ENCODE results near the gene TM7SF2. TPM values are rescaled to one million over a fixed set of nuclear protein-coding genes. Genes with fewer than 3 reads are reported as not detected.

The TM7SF2 gene
- polyA plus RNA-seq, 4 donors = 21.1 to 64.6 (median 40.3) TPM

DNA sequence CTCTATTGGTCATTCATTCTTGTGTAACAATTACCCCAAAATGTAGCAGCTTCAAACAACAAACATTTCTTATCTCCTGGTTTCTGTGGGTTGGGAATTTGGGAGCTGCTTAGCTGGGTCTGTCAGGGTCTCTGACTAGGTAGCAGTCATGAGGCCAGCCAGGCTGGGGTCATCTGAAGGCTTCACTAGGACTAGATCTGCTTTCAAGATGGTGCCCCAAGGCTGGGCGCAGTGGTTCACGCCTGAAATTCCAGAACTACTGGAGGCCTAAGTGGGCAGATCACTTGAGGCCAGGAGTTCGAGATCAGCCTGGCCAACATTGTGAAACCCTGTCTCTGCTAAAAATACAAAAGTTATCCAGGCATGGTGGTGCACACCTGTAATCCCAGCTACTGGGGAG, 45.3 kb downstream of the TM7SF2 start:
- no peak overlapping the region for H3K27ac ChIP-seq (ENCODE audit: low read depth in 1 of 3, low read length in 2 of 3)
- no peaks in the 10 kb centered on the region for H3K9me3 ChIP-seq (ENCODE audit: control insufficient read depth in 2 of 2, insufficient read depth in 1 of 2, low read depth in 1 of 2, low read length in 1 of 2)
- no peaks in the 10 kb centered on the region for H3K4me1 ChIP-seq (ENCODE audit: control insufficient read depth in 3 of 3, insufficient read depth in 2 of 3, low read depth in 1 of 3, low read length in 2 of 3)
- no peak for FAIRE-seq
- 88 to 98% (median 98%) methylated on average over 3 of the region's 3 CpGs for WGBS, 3 donors
- DNase-seq = no peak
- H3K4me3 ChIP-seq (ENCODE audit: low read depth in 1 of 3, low read length in 3 of 3) = no peak overlapping the region
- no peaks in the 10 kb centered on the region for H3K36me3 ChIP-seq (ENCODE audit: control insufficient read depth in 3 of 3, insufficient read depth in 2 of 3, low read depth in 1 of 3, low read length in 3 of 3)
- no peaks in the 10 kb centered on the region for H3K27me3 ChIP-seq (ENCODE audit: control insufficient read depth in 3 of 3, insufficient read depth in 3 of 3, low read length in 3 of 3)

DNA sequence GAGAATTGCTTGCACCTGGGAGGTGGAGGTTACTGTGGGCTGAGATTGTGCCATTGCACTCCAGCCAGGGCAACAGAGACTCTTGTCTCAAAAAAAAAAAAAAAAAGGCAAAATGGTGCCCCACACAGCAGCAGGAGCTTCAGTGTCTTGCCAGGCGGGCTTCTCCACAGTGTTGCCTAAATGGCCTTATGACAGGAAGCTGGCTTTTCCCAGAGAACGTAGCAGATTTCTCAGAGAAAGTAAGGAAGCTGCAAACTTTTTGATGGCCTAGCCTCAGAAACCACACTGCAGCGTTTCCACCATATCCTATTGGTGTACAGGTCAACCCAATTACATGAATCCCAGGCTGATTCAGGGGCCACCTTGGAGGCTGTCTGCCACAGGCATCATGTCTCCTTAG, 45.7 kb downstream of the TM7SF2 start:
- Histone ChIP-seq H3K9me3 (ENCODE audit: control insufficient read depth in 2 of 2, insufficient read depth in 1 of 2, low read depth in 1 of 2, low read length in 1 of 2) (no peaks in the 10 kb centered on the region), H3K36me3 (ENCODE audit: control insufficient read depth in 3 of 3, insufficient read depth in 2 of 3, low read depth in 1 of 3, low read length in 3 of 3) (no peaks in the 10 kb centered on the region), H3K27ac (ENCODE audit: low read depth in 1 of 3, low read length in 2 of 3) (no peak overlapping the region), H3K4me1 (ENCODE audit: control insufficient read depth in 3 of 3, insufficient read depth in 2 of 3, low read depth in 1 of 3, low read length in 2 of 3) (no peaks in the 10 kb centered on the region), H3K27me3 (ENCODE audit: control insufficient read depth in 3 of 3, insufficient read depth in 3 of 3, low read length in 3 of 3) (no peaks in the 10 kb centered on the region), H3K4me3 (ENCODE audit: low read depth in 1 of 3, low read length in 3 of 3) (no peak overlapping the region)
- WGBS, 3 donors = 68 to 100% (median 78%) methylated on average over 3 of the region's 3 CpGs
- DNase-seq (no peak), FAIRE-seq (no peak)

DNA sequence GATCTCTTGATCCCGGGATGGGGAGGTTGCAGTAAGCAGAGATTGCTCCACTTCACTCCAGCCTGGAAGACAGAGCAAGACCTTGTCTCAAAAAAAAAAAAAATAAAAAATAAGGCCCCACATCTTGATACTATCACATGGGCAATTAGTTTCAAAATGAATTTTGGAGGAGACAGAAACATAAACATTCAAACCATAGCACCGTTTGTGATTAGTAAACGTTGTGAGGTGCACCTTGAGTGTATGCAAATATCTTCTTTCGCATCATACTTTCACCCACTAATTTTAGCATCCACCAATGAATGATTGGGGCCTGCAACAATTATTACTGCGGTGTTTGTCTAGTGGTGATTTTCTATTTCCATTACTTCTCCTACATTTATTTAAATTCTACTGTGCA, 47.3 kb downstream of the TM7SF2 start:
- no peak for FAIRE-seq
- Histone ChIP-seq H3K4me3 (ENCODE audit: low read depth in 1 of 3, low read length in 3 of 3) (no peak overlapping the region), H3K4me1 (ENCODE audit: control insufficient read depth in 3 of 3, insufficient read depth in 2 of 3, low read depth in 1 of 3, low read length in 2 of 3) (no peaks in the 10 kb centered on the region), H3K27ac (ENCODE audit: low read depth in 1 of 3, low read length in 2 of 3) (no peak overlapping the region), H3K36me3 (ENCODE audit: control insufficient read depth in 3 of 3, insufficient read depth in 2 of 3, low read depth in 1 of 3, low read length in 3 of 3) (no peaks in the 10 kb centered on the region), H3K27me3 (ENCODE audit: control insufficient read depth in 3 of 3, insufficient read depth in 3 of 3, low read length in 3 of 3) (no peaks in the 10 kb centered on the region), H3K9me3 (ENCODE audit: control insufficient read depth in 2 of 2, insufficient read depth in 1 of 2, low read depth in 1 of 2, low read length in 1 of 2) (no peaks in the 10 kb centered on the region)
- DNase-seq = no peak
- WGBS, 3 donors = 63 to 69% (median 63%) methylated on average over 5 of the region's 5 CpGs

DNA sequence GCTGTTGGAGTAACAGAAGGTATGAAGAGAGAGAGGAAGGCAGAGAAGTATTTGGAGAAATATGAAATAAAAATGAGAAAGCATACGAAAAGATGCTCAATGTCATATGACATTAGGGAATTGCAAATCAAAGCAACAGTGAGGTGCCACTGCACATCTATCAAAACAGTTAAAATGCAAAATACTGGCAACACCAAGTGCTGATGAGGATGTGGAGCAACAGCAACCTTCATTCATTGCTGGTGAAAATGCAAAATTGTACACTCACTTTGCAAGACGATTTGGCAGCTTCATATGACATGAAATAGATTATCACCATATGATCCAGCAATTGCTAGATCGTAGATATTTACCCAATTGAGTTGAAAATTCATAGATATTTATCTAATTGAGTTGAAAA, 49.0 kb downstream of the TM7SF2 start:
- H3K4me1 ChIP-seq (ENCODE audit: control insufficient read depth in 3 of 3, insufficient read depth in 2 of 3, low read depth in 1 of 3, low read length in 2 of 3) = peaks cover 0 to 4% (median 0%) of the 10 kb centered on the region in 3 donors
- H3K36me3 ChIP-seq (ENCODE audit: control insufficient read depth in 3 of 3, insufficient read depth in 2 of 3, low read depth in 1 of 3, low read length in 3 of 3) = no peaks in the 10 kb centered on the region
- DNase-seq (no peak), FAIRE-seq (no peak)
- H3K27me3 ChIP-seq (ENCODE audit: control insufficient read depth in 3 of 3, insufficient read depth in 3 of 3, low read length in 3 of 3) = no peaks in the 10 kb centered on the region
- WGBS, 3 donors = 74 to 75% (median 74%) methylated on average over 3 of the region's 3 CpGs
- H3K27ac ChIP-seq (ENCODE audit: low read depth in 1 of 3, low read length in 2 of 3) = no peak overlapping the region
- no peak overlapping the region for H3K4me3 ChIP-seq (ENCODE audit: low read depth in 1 of 3, low read length in 3 of 3)
- no peaks in the 10 kb centered on the region for H3K9me3 ChIP-seq (ENCODE audit: control insufficient read depth in 2 of 2, insufficient read depth in 1 of 2, low read depth in 1 of 2, low read length in 1 of 2)

DNA sequence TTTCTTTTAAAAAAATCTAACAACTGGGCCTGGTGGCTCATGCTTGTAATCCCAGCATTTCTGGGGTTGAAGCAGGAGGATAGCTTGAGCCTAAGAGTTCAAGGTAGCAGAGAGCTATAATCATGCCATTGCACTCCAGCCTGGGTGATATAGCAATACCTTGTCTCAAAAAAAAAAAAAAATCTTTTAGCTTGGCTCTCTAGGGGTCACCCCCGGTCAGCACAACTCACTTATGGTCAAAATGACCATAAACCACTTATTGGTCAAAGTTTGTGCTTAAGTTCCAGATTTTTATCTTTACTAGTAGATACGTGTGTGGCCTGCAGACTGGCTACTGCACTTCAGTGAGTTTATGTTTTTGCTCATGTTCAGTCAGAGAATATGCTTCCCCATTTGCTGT, 52.0 kb downstream of the TM7SF2 start:
- Histone ChIP-seq H3K4me3 (ENCODE audit: low read depth in 1 of 3, low read length in 3 of 3) (no peak overlapping the region), H3K4me1 (ENCODE audit: control insufficient read depth in 3 of 3, insufficient read depth in 2 of 3, low read depth in 1 of 3, low read length in 2 of 3) (peaks cover 0 to 6% (median 0%) of the 10 kb centered on the region in 3 donors), H3K27ac (ENCODE audit: low read depth in 1 of 3, low read length in 2 of 3) (no peak overlapping the region), H3K9me3 (ENCODE audit: control insufficient read depth in 2 of 2, insufficient read depth in 1 of 2, low read depth in 1 of 2, low read length in 1 of 2) (no peaks in the 10 kb centered on the region), H3K27me3 (ENCODE audit: control insufficient read depth in 3 of 3, insufficient read depth in 3 of 3, low read length in 3 of 3) (no peaks in the 10 kb centered on the region), H3K36me3 (ENCODE audit: control insufficient read depth in 3 of 3, insufficient read depth in 2 of 3, low read depth in 1 of 3, low read length in 3 of 3) (no peaks in the 10 kb centered on the region)
- DNase-seq (no peak), FAIRE-seq (no peak)
- WGBS, 3 donors = 73 to 77% (median 74%) methylated on average over 2 of the region's 2 CpGs

Other genes starting within 250 kb of the TM7SF2 start
- 10 to 100 TPM; 31.3 to 94.0 (median 34.5) TPM for gene EHD1, start 233.3 kb upstream of the TM7SF2 start, polyA plus RNA-seq
- gene ATG2A, start 194.7 kb upstream of the TM7SF2 start, polyA plus RNA-seq = 10 to 100 TPM; 18.0 to 35.7 (median 24.7) TPM
- 10 to 100 TPM in 3 of 4 donors, 1 to 10 TPM in 1; 8.2 to 15.9 (median 13.6) TPM for gene PPP2R5B, start 187.2 kb upstream of the TM7SF2 start, polyA plus RNA-seq
- gene GPHA2, start 176.0 kb upstream of the TM7SF2 start, polyA plus RNA-seq = under 1 TPM in 2 of 4 donors, not detected in 2; 0.13 to 0.19 TPM
- under 1 TPM in 1 of 4 donors, not detected in 3; 0.25 TPM for gene MAJIN, start 139.8 kb upstream of the TM7SF2 start, polyA plus RNA-seq
- gene BATF2, start 114.9 kb upstream of the TM7SF2 start, polyA plus RNA-seq = 10 to 100 TPM in 2 of 4 donors, 1 to 10 TPM in 2; 8.1 to 22.7 (median 10.9) TPM
- gene ARL2, start 97.7 kb upstream of the TM7SF2 start, polyA plus RNA-seq = 100 to 1,000 TPM in 1 of 4 donors, 10 to 100 TPM in 3; 72.0 to 121 (median 85.9) TPM
- gene SNX15, start 84.4 kb upstream of the TM7SF2 start, polyA plus RNA-seq = 10 to 100 TPM; 23.2 to 46.6 (median 31.0) TPM
- 10 to 100 TPM in 2 of 4 donors, 1 to 10 TPM in 2; 6.9 to 18.1 (median 9.0) TPM for gene SAC3D1, start 70.7 kb upstream of the TM7SF2 start, polyA plus RNA-seq
- gene NAALADL1, start 53.3 kb upstream of the TM7SF2 start, polyA plus RNA-seq = 100 to 1,000 TPM in 2 of 4 donors, 10 to 100 TPM in 2; 26.5 to 436 (median 104) TPM
- gene CDCA5, start 27.8 kb upstream of the TM7SF2 start, polyA plus RNA-seq = 10 to 100 TPM in 2 of 4 donors, 1 to 10 TPM in 1, under 1 TPM in 1; 0.54 to 19.3 (median 8.8) TPM
- gene ZFPL1, start 27.6 kb upstream of the TM7SF2 start, polyA plus RNA-seq = 10 to 100 TPM; 40.5 to 65.8 (median 53.7) TPM
- gene VPS51, start 15.7 kb upstream of the TM7SF2 start, polyA plus RNA-seq = 100 to 1,000 TPM; 111 to 159 (median 136) TPM
- 10 to 100 TPM in 3 of 4 donors, 1 to 10 TPM in 1; 7.7 to 13.6 (median 13.0) TPM for gene ZNHIT2, start 5.8 kb downstream of the TM7SF2 start, polyA plus RNA-seq
- 1,000 to 10,000 TPM in 2 of 4 donors, 100 to 1,000 TPM in 2; 960 to 1,177 (median 1,066) TPM for gene FAU, start 10.3 kb downstream of the TM7SF2 start, polyA plus RNA-seq
- 10 to 100 TPM; 35.2 to 65.7 (median 50.6) TPM for gene MRPL49, start 10.4 kb downstream of the TM7SF2 start, polyA plus RNA-seq
- 10 to 100 TPM; 10.5 to 34.4 (median 19.5) TPM for gene SYVN1, start 22.6 kb downstream of the TM7SF2 start, polyA plus RNA-seq
- gene SPDYC, start 58.4 kb downstream of the TM7SF2 start, polyA plus RNA-seq = under 1 TPM in 1 of 4 donors, not detected in 3; 0.13 TPM
- gene CAPN1, start 70.1 kb downstream of the TM7SF2 start, polyA plus RNA-seq = 100 to 1,000 TPM; 107 to 218 (median 205) TPM
- 10 to 100 TPM in 2 of 4 donors, 1 to 10 TPM in 2; 1.3 to 14.8 (median 9.1) TPM for gene POLA2, start 150.1 kb downstream of the TM7SF2 start, polyA plus RNA-seq
- 10 to 100 TPM; 10.4 to 39.4 (median 25.7) TPM for gene CDC42EP2, start 203.0 kb downstream of the TM7SF2 start, polyA plus RNA-seq
- gene DPF2, start 222.0 kb downstream of the TM7SF2 start, polyA plus RNA-seq = 10 to 100 TPM; 12.5 to 45.0 (median 20.1) TPM
- gene TIGD3, start 242.9 kb downstream of the TM7SF2 start, polyA plus RNA-seq = 1 to 10 TPM; 2.1 to 9.4 (median 3.8) TPM

Measured in small intestine (tissue), 7 donors.